Type B pancreatic cell (in vitro differentiated cells): Measurements from ENCODE around the gene DOCK10. TPM values are rescaled to one million over a fixed set of nuclear protein-coding genes. Genes with fewer than 3 reads are reported as not detected.
A peak's percentile ranks its signal among the peaks of the same experiment; 100 is the strongest.

Source experiments
- DNase-seq: peaks from one replicate; pipeline ENCODE4 v3.0.0; 2021; ENCODE audit warnings: mixed read lengths; ENCODE audit not compliant: unreplicated experiment; ENCODE audit errors: extremely low spot score
- H3K27ac Mint-ChIP-seq: 2 replicates; pipeline ENCODE4 v1.8.0; 2021; ENCODE audit warnings: mild to moderate bottlenecking, mixed read lengths
- H3K27me3 Mint-ChIP-seq: 2 replicates; pipeline ENCODE4 v1.8.0; 2021; ENCODE audit warnings: mixed read lengths
- H3K36me3 Mint-ChIP-seq: 2 replicates; pipeline ENCODE4 v1.8.0; 2021; ENCODE audit warnings: mixed read lengths
- H3K4me1 Mint-ChIP-seq: one replicate; pipeline ENCODE4 v1.8.0; 2021; ENCODE audit warnings: mixed read lengths; ENCODE audit not compliant: unreplicated experiment
- H3K4me3 Mint-ChIP-seq: 2 replicates; pipeline ENCODE4 v1.8.0; 2021; ENCODE audit warnings: mild to moderate bottlenecking, mixed read lengths
- H3K9me3 Mint-ChIP-seq: 2 replicates; pipeline ENCODE4 v1.8.0; 2021; ENCODE audit warnings: mixed read lengths
- total RNA-seq: library from RNA; stranded (reverse); gene quantifications from 2 replicates; pipeline ENCODE4 v1.2.1, GENCODE V29; 2021; ENCODE audit warnings: low replicate concordance
- TF ChIP-seq, protein P1 (sequence below): fragments of 200-600 bp; sonication (generic); conservative IDR thresholded peaks from 2 replicates; pipeline ENCODE4 v1.5.0; 2021; ENCODE audit warnings: antibody characterized with exemption, mild to moderate bottlenecking

The DOCK10 gene
- total RNA-seq, 1 donor from 2014 or later = 3.5 TPM

DNA sequence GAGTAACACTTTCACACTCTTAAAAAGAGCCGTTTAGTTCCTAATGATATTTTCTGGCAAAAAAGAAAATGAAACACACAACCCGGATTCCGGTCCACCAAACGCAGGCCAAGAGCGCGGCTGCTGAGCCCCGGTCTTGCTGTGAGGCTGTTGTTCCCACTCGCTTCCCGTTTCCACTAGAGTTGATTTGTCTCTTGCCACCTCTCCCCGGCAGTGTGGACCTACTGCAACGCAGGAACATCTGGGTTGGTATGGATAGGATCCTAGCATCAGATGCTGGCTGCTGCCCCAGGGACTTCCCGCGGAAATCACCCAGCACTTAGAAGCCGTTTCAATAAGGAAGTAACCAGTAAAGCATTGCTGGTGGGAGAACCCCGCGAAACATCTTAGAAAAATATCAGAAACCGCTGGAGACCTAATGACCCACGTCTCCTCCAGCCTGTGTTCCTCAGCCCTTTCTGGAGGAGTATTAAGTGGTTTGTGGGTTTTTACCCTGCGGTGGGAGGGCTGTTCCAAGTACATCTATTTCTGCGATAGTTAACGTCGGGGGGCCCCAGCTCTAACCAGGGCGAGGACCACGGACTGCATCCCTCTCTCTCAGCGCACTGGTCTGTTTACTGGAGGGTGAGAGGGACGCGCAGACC, 939 bp downstream of the DOCK10 start:
- Mint-ChIP-seq H3K27ac (no peak overlapping the region), H3K36me3 (no peaks in the 10 kb centered on the region)
- no peak for DNase-seq

GRCh38 chr2:225040856-225041206, 1.4 kb downstream of the DOCK10 start:
- Mint-ChIP-seq H3K4me1 (peaks cover 7% of the 10 kb centered on the region), H3K9me3 (no peaks in the 10 kb centered on the region), H3K36me3 (no peaks in the 10 kb centered on the region), H3K27ac (no peak overlapping the region), H3K27me3 (peaks cover 86% of the 10 kb centered on the region), H3K4me3 (peak overlapping the region; percentile 85)
- TF ChIP-seq, protein P1, sequence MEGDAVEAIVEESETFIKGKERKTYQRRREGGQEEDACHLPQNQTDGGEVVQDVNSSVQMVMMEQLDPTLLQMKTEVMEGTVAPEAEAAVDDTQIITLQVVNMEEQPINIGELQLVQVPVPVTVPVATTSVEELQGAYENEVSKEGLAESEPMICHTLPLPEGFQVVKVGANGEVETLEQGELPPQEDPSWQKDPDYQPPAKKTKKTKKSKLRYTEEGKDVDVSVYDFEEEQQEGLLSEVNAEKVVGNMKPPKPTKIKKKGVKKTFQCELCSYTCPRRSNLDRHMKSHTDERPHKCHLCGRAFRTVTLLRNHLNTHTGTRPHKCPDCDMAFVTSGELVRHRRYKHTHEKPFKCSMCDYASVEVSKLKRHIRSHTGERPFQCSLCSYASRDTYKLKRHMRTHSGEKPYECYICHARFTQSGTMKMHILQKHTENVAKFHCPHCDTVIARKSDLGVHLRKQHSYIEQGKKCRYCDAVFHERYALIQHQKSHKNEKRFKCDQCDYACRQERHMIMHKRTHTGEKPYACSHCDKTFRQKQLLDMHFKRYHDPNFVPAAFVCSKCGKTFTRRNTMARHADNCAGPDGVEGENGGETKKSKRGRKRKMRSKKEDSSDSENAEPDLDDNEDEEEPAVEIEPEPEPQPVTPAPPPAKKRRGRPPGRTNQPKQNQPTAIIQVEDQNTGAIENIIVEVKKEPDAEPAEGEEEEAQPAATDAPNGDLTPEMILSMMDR = no peak
- DNase-seq = no peak

More for the DNA sequence above, 939 bp downstream of the DOCK10 start:
- Mint-ChIP-seq H3K4me1 (peaks cover 7% of the 10 kb centered on the region), H3K4me3 (peak overlapping the region; percentile 85), H3K9me3 (no peaks in the 10 kb centered on the region), H3K27me3 (peaks cover 89% of the 10 kb centered on the region)
- TF ChIP-seq, protein P1 = no peak

DNA sequence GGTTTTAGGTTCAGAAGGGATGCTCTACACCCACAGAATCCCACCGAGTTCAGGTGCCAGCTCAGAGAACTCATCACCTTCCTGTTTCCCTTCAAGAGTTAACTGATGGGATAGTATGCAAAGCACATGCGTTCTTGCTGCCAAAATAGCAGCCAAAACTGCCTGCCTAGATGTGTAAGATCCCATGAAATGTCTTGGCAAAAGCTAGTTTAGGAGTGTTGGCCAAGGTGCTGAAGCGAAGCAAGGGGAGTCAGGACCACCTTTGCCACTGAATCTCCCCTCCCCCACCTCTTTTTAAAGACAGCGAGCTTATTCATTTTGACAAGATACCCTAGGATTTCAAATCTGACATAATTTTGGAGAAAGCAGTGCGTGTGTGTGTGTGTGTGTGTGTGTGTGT, 2.1 kb downstream of the DOCK10 start:
- Mint-ChIP-seq H3K4me3 (peak overlapping the region; percentile 72), H3K27ac (no peak overlapping the region), H3K9me3 (no peaks in the 10 kb centered on the region), H3K4me1 (peaks cover 7% of the 10 kb centered on the region), H3K36me3 (no peaks in the 10 kb centered on the region), H3K27me3 (peaks cover 83% of the 10 kb centered on the region)
- TF ChIP-seq, protein P1 = no peak
- DNase-seq = no peak

GRCh38 chr2:225038231-225038523, 4.1 kb downstream of the DOCK10 start:
- Mint-ChIP-seq H3K9me3 (peaks cover 8% of the 10 kb centered on the region), H3K4me1 (peaks cover 12% of the 10 kb centered on the region), H3K36me3 (no peaks in the 10 kb centered on the region), H3K4me3 (no peak overlapping the region), H3K27me3 (peaks cover 79% of the 10 kb centered on the region), H3K27ac (no peak overlapping the region)
- DNase-seq = no peak
- TF ChIP-seq, protein P1 = no peak

- Mint-ChIP-seq H3K27me3 (peaks cover 73% of the 10 kb centered on the region), H3K36me3 (no peaks in the 10 kb centered on the region), H3K27ac (no peak overlapping the region), H3K4me3 (no peak overlapping the region), H3K9me3 (peaks cover 8% of the 10 kb centered on the region), H3K4me1 (peaks cover 7% of the 10 kb centered on the region)
- no peak for DNase-seq
- TF ChIP-seq, protein P1 = no peak
These were observed 4.6 kb downstream of the DOCK10 start for GRCh38 chr2:225037415-225038230.
